PC-9 (cell line): ENCODE measurements around the gene EI24.

Experiments
- CTCF ChIP-seq: fragments of 200-600 bp; sonication (generic); conservative IDR thresholded peaks from 2 replicates; pipeline ENCODE4 v1.6.1; 2017; ENCODE audit warnings: mixed run types, antibody characterized with exemption, mild to moderate bottlenecking, moderate library complexity
- EZH2 ChIP-seq: fragments of 200-600 bp; sonication (generic); IDR thresholded peaks from 2 replicates; pipeline ENCODE4 v1.8.0; 2017; ENCODE audit warnings: antibody characterized with exemption, low read depth

- TF ChIP-seq CTCF: no peak
- no peak for TF ChIP-seq EZH2
Observed at GRCh38 chr11:125552927-125553326, 16.4 kb upstream of the EI24 start.
